ENCODE measurements around the gene EXOC4.

EXOC4 gene

GRCh38 chr7:133478591-133479135 is 225.8 kb downstream of the EXOC4 start:
- Histone ChIP-seq H4K20me1 (ENCODE audit: insufficient read depth, low read length) (no peaks in the 10 kb centered on the region), H3K79me2 (ENCODE audit: insufficient read depth, low read length) (no peaks in the 10 kb centered on the region), H3K27ac (ENCODE audit: low read depth, low read length, poor library complexity, severe bottlenecking) (no peak overlapping the region), H3K4me2 (ENCODE audit: low read length) (no peak overlapping the region), H3K9me3 (ENCODE audit: low read length) (no peaks in the 10 kb centered on the region), H3F3A (ENCODE audit: insufficient read depth, low read length) (no peaks in the 10 kb centered on the region), H3K4me1 (ENCODE audit: insufficient read depth, low read length, severe bottlenecking) (no peaks in the 10 kb centered on the region), H3K9me2 (ENCODE audit: low read depth, low read length) (no peaks in the 10 kb centered on the region), H3K27me3 (ENCODE audit: insufficient read depth, low read length) (no peaks in the 10 kb centered on the region), H3K4me3 (ENCODE audit: low read depth, low read length, poor library complexity, severe bottlenecking) (no peak overlapping the region), H2AFZ (ENCODE audit: low read length) (no peak overlapping the region), H3K9ac (ENCODE audit: low read length) (no peak overlapping the region), H3K36me3 (ENCODE audit: insufficient read depth, low read length) (peaks cover 32% of the 10 kb centered on the region; the same call in 1 of the 2 replicates)
- TF ChIP-seq, protein P1, sequence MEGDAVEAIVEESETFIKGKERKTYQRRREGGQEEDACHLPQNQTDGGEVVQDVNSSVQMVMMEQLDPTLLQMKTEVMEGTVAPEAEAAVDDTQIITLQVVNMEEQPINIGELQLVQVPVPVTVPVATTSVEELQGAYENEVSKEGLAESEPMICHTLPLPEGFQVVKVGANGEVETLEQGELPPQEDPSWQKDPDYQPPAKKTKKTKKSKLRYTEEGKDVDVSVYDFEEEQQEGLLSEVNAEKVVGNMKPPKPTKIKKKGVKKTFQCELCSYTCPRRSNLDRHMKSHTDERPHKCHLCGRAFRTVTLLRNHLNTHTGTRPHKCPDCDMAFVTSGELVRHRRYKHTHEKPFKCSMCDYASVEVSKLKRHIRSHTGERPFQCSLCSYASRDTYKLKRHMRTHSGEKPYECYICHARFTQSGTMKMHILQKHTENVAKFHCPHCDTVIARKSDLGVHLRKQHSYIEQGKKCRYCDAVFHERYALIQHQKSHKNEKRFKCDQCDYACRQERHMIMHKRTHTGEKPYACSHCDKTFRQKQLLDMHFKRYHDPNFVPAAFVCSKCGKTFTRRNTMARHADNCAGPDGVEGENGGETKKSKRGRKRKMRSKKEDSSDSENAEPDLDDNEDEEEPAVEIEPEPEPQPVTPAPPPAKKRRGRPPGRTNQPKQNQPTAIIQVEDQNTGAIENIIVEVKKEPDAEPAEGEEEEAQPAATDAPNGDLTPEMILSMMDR (IDR thresholded peaks at IDR 0.05; ENCODE audit: low read length), result no peak
- no peak for TF ChIP-seq EZH2 (IDR thresholded peaks at IDR 0.05; ENCODE audit: borderline replicate concordance, low read length)

DNA sequence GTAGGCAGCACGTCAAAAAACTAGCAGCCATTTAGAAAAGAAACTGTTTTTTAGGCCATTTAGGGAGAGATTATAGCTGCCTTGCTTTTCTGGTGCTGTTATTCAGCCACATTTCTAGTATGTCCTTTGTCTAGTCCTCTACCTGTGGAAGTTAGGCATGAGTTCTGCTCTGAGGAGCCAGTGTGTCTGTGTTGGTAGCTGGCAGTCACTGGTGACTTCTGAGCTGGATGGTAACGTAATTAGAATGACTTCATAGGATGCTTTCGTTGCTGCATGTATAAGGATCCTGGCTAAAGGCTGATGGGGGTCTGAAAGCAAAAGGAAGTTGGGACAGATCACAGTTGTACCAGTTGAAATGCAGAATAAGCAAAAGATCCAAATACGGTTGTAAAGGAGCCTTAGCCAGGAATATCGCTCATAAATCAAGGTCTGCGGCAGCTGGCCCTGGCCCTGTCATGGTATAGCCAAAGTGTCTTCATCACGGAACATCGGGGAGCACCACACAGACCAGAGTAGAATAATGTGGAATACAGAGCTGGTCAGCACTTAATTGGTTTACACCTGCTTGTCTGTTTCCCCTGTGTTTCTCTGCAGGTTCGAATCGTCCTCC is 226.7 kb downstream of the EXOC4 start:
- no peaks in the 10 kb centered on the region for H3K27me3 ChIP-seq (ENCODE audit: insufficient read depth, low read length)
- H3K9ac ChIP-seq (ENCODE audit: low read length), result no peak overlapping the region
- H3K9me2 ChIP-seq (ENCODE audit: low read depth, low read length), result no peaks in the 10 kb centered on the region
- no peaks in the 10 kb centered on the region for H3F3A ChIP-seq (ENCODE audit: insufficient read depth, low read length)
- H3K9me3 ChIP-seq (ENCODE audit: low read length), result no peaks in the 10 kb centered on the region
- H4K20me1 ChIP-seq (ENCODE audit: insufficient read depth, low read length), result no peaks in the 10 kb centered on the region
- peaks cover 32% of the 10 kb centered on the region; the same call in 1 of the 2 replicates for H3K36me3 ChIP-seq (ENCODE audit: insufficient read depth, low read length)
- TF ChIP-seq, protein P1 (IDR thresholded peaks at IDR 0.05; ENCODE audit: low read length), result no peak
- TF ChIP-seq EZH2 (IDR thresholded peaks at IDR 0.05; ENCODE audit: borderline replicate concordance, low read length), result no peak
- no peak overlapping the region for H3K4me3 ChIP-seq (ENCODE audit: low read depth, low read length, poor library complexity, severe bottlenecking)
- no peak overlapping the region for H3K4me2 ChIP-seq (ENCODE audit: low read length)
- H3K4me1 ChIP-seq (ENCODE audit: insufficient read depth, low read length, severe bottlenecking), result peaks cover 4% of the 10 kb centered on the region
- H2AFZ ChIP-seq (ENCODE audit: low read length), result no peak overlapping the region
- no peaks in the 10 kb centered on the region for H3K79me2 ChIP-seq (ENCODE audit: insufficient read depth, low read length)
- no peak overlapping the region for H3K27ac ChIP-seq (ENCODE audit: low read depth, low read length, poor library complexity, severe bottlenecking)

GRCh38 chr7:133480868-133481267 is 228.0 kb downstream of the EXOC4 start:
- no peak overlapping the region for H3K27ac ChIP-seq (ENCODE audit: low read depth, low read length, poor library complexity, severe bottlenecking)
- H3K27me3 ChIP-seq (ENCODE audit: insufficient read depth, low read length), result no peaks in the 10 kb centered on the region
- no peak overlapping the region for H3K4me3 ChIP-seq (ENCODE audit: low read depth, low read length, poor library complexity, severe bottlenecking)
- H3K79me2 ChIP-seq (ENCODE audit: insufficient read depth, low read length), result no peaks in the 10 kb centered on the region
- peaks cover 32% of the 10 kb centered on the region; the same call in 1 of the 2 replicates for H3K36me3 ChIP-seq (ENCODE audit: insufficient read depth, low read length)
- H3K9ac ChIP-seq (ENCODE audit: low read length), result no peak overlapping the region
- no peaks in the 10 kb centered on the region for H3K9me2 ChIP-seq (ENCODE audit: low read depth, low read length)
- H2AFZ ChIP-seq (ENCODE audit: low read length), result no peak overlapping the region
- no peak overlapping the region for H3K4me2 ChIP-seq (ENCODE audit: low read length)
- H3K9me3 ChIP-seq (ENCODE audit: low read length), result no peaks in the 10 kb centered on the region
- no peaks in the 10 kb centered on the region for H3F3A ChIP-seq (ENCODE audit: insufficient read depth, low read length)
- H4K20me1 ChIP-seq (ENCODE audit: insufficient read depth, low read length), result no peaks in the 10 kb centered on the region
- no peak for TF ChIP-seq EZH2 (IDR thresholded peaks at IDR 0.05; ENCODE audit: borderline replicate concordance, low read length)
- TF ChIP-seq, protein P1 (IDR thresholded peaks at IDR 0.05; ENCODE audit: low read length), result no peak
- peaks cover 4% of the 10 kb centered on the region for H3K4me1 ChIP-seq (ENCODE audit: insufficient read depth, low read length, severe bottlenecking)

Data from OCI-LY1 (cell line).